NCI-H2107 treated with DMSO at 0.1 percent for 48 hours (cell line): ENCODE measurements around the gene GPR4.

Experiments
- DNase-seq: peaks from one replicate; lab custom pipeline; 2025; ENCODE audit not compliant: unreplicated experiment; lab: John Stamatoyannopoulos, UW

Gene GPR4

GRCh38 chr19:45590300-45591003 lies 11.6 kb downstream of the GPR4 start:
- DNase-seq, result no peak

GRCh38 chr19:45589768-45590167 lies 12.2 kb downstream of the GPR4 start:
- no peak for DNase-seq

GRCh38 chr19:45587873-45588272 lies 14.1 kb downstream of the GPR4 start:
- DNase-seq, result no peak

- no peak for DNase-seq
These were observed 16.8 kb downstream of the GPR4 start for GRCh38 chr19:45585158-45585577.

GRCh38 chr19:45584332-45585157 lies 17.5 kb downstream of the GPR4 start, which contains the start of gene OPA3:
OPA3 (minus strand) TSS chr19:45584802; CDS start chr19:45584764, 38 bp downstream.
- DNase-seq, result peak; percentile 98

GRCh38 chr19:45581576-45581975 lies 20.4 kb downstream of the GPR4 start:
- DNase-seq, result no peak

GRCh38 chr19:45578861-45579260 lies 23.2 kb downstream of the GPR4 start:
- DNase-seq, result no peak

GRCh38 chr19:45577111-45577905 lies 24.7 kb downstream of the GPR4 start:
- DNase-seq, result no peak

GRCh38 chr19:45576682-45577081 lies 25.3 kb downstream of the GPR4 start:
- DNase-seq, result no peak

GRCh38 chr19:45575216-45575615 lies 26.8 kb downstream of the GPR4 start:
- no peak for DNase-seq

- no peak for DNase-seq
These were observed 27.5 kb downstream of the GPR4 start for GRCh38 chr19:45574526-45574925.

GRCh38 chr19:45571457-45572220 lies 30.4 kb downstream of the GPR4 start:
- DNase-seq, result no peak

- DNase-seq, result no peak
These were observed 32.2 kb downstream of the GPR4 start for GRCh38 chr19:45569619-45570421.

- no peak for DNase-seq
These were observed 33.3 kb downstream of the GPR4 start for GRCh38 chr19:45568732-45569131.

GRCh38 chr19:45567609-45568008 lies 34.4 kb downstream of the GPR4 start:
- DNase-seq, result no peak

GRCh38 chr19:45564131-45564780 lies 37.8 kb downstream of the GPR4 start:
- DNase-seq, result no peak

- no peak for DNase-seq
These were observed 41.3 kb downstream of the GPR4 start for GRCh38 chr19:45560686-45561085.

GRCh38 chr19:45560038-45560437 lies 42.0 kb downstream of the GPR4 start:
- DNase-seq, result no peak

GRCh38 chr19:45558399-45558878 lies 43.6 kb downstream of the GPR4 start:
- DNase-seq, result no peak
